D341Med (cell line): ENCODE data around the gene TRIM33.
"Not testable (repeated sequence)": the region's sequence is repeated elsewhere in the genome, so short reads cannot be mapped to it uniquely, and the experiment has no call there.

Experiments used
- DNase-seq: peaks from one replicate; pipeline ENCODE4 v3.0.0; 2012; ENCODE audit warnings: low spot score

TRIM33 gene

GRCh38 chr1:114510274-114511031 is 550 bp downstream of the TRIM33 start:
- peak; percentile 81 for DNase-seq

GRCh38 chr1:114509596-114510273 is 1.3 kb downstream of the TRIM33 start:
- DNase-seq, result no peak

- no peak for DNase-seq
Observed at GRCh38 chr1:114508386-114508898, 2.6 kb downstream of the TRIM33 start.

GRCh38 chr1:114507513-114507912 is 3.5 kb downstream of the TRIM33 start:
- DNase-seq, result no peak

- DNase-seq, result no peak
Observed at GRCh38 chr1:114505148-114505561, 5.8 kb downstream of the TRIM33 start.

- DNase-seq, result no peak
Observed at GRCh38 chr1:114503916-114504422, 7.0 kb downstream of the TRIM33 start.

- no peak for DNase-seq
Observed at GRCh38 chr1:114502080-114502479, 8.9 kb downstream of the TRIM33 start.

GRCh38 chr1:114499478-114499877 is 11.5 kb downstream of the TRIM33 start:
- no peak for DNase-seq

GRCh38 chr1:114496089-114496488 is 14.9 kb downstream of the TRIM33 start:
- DNase-seq, result no peak

- DNase-seq, result no peak
Observed at GRCh38 chr1:114495486-114495885, 15.5 kb downstream of the TRIM33 start.

GRCh38 chr1:114492978-114493377 is 18.0 kb downstream of the TRIM33 start:
- no peak for DNase-seq

- DNase-seq, result no peak
Observed at GRCh38 chr1:114490274-114490693, 20.7 kb downstream of the TRIM33 start.

- no peak for DNase-seq
Observed at GRCh38 chr1:114488739-114489138, 22.3 kb downstream of the TRIM33 start.

GRCh38 chr1:114485286-114485685 is 25.7 kb downstream of the TRIM33 start:
- DNase-seq, result no peak

GRCh38 chr1:114482585-114482984 is 28.4 kb downstream of the TRIM33 start:
- no peak for DNase-seq

GRCh38 chr1:114479636-114480035 is 31.4 kb downstream of the TRIM33 start:
- DNase-seq, result not testable (repeated sequence)

- DNase-seq, result no peak
Observed at GRCh38 chr1:114479134-114479533, 31.9 kb downstream of the TRIM33 start.

- DNase-seq, result no peak
Observed at GRCh38 chr1:114473796-114474195, 37.2 kb downstream of the TRIM33 start.

GRCh38 chr1:114472408-114472807 is 38.6 kb downstream of the TRIM33 start:
- DNase-seq, result no peak

- no peak for DNase-seq
Observed at GRCh38 chr1:114470681-114471080, 40.3 kb downstream of the TRIM33 start.

- DNase-seq, result no peak
Observed at GRCh38 chr1:114468710-114469468, 42.1 kb downstream of the TRIM33 start.

GRCh38 chr1:114468047-114468446 is 43.0 kb downstream of the TRIM33 start:
- DNase-seq, result no peak
